HG02840 (cell line): Measurements from ENCODE around the gene KRT14.
"Not testable (repeated sequence)": the region's sequence is repeated elsewhere in the genome, so short reads cannot be mapped to it uniquely, and the experiment has no call there.

Source experiments
- ATAC-seq: cut with Tn5 transposase; IDR thresholded peaks from one replicate; pipeline ENCODE4 v1.9.1; 2021; ENCODE audit warnings: mild to moderate bottlenecking, moderate library complexity, moderate number of reproducible peaks; ENCODE audit not compliant: unreplicated experiment, low FRiP score

The KRT14 gene

GRCh38 chr17:41580687-41581365 is 5.9 kb downstream of the KRT14 start:
- no peak for ATAC-seq

GRCh38 chr17:41580244-41580575 is 6.5 kb downstream of the KRT14 start:
- no peak for ATAC-seq

- no peak for ATAC-seq
Measured at GRCh38 chr17:41579484-41580243, 7.0 kb downstream of the KRT14 start.

- ATAC-seq = no peak
Measured at GRCh38 chr17:41578971-41579370, 7.7 kb downstream of the KRT14 start.

GRCh38 chr17:41578538-41578937 is 8.2 kb downstream of the KRT14 start:
- no peak for ATAC-seq

GRCh38 chr17:41576740-41577139 is 10.0 kb downstream of the KRT14 start:
- not testable (repeated sequence) for ATAC-seq

- no peak for ATAC-seq
Measured at GRCh38 chr17:41575336-41575735, 11.4 kb downstream of the KRT14 start.

- ATAC-seq = no peak
Measured at GRCh38 chr17:41571561-41572434, 14.9 kb downstream of the KRT14 start, which contains the start of gene KRT9. Gene KRT9 (minus strand): TSS chr17:41572059. CDS start chr17:41571992, 67 bp downstream.

- no peak for ATAC-seq
Measured at GRCh38 chr17:41567317-41567716, 19.4 kb downstream of the KRT14 start.

GRCh38 chr17:41565338-41565737 is 21.4 kb downstream of the KRT14 start:
- no peak for ATAC-seq

- no peak for ATAC-seq
Measured at GRCh38 chr17:41563607-41564170, 23.0 kb downstream of the KRT14 start.

GRCh38 chr17:41561554-41561953 is 25.1 kb downstream of the KRT14 start:
- ATAC-seq = no peak

- no peak for ATAC-seq
Measured at GRCh38 chr17:41559548-41559947, 27.1 kb downstream of the KRT14 start.

- ATAC-seq = no peak
Measured at GRCh38 chr17:41556931-41557330, 29.8 kb downstream of the KRT14 start.

- no peak for ATAC-seq
Measured at GRCh38 chr17:41556306-41556705, 30.4 kb downstream of the KRT14 start.

GRCh38 chr17:41555105-41555887 is 31.4 kb downstream of the KRT14 start:
- no peak for ATAC-seq

- no peak for ATAC-seq
Measured at GRCh38 chr17:41553987-41554680, 32.6 kb downstream of the KRT14 start.

- no peak for ATAC-seq
Measured at GRCh38 chr17:41553176-41553575, 33.5 kb downstream of the KRT14 start.

- no peak for ATAC-seq
Measured at GRCh38 chr17:41552455-41552854, 34.2 kb downstream of the KRT14 start.
